Activated CD4-positive, alpha-beta T cell treated with anti-CD3 and anti-CD28 coated beads for 24 hours (primary cell): ENCODE measurements around the gene PPP1CC.

Experiments used
- DNase-seq, 2 donors: peaks; one replicate each; pipeline ENCODE4 v3.0.0-alpha.2; 2020; ENCODE audit warnings: low read depth in 2 of 2

PPP1CC gene

DNA sequence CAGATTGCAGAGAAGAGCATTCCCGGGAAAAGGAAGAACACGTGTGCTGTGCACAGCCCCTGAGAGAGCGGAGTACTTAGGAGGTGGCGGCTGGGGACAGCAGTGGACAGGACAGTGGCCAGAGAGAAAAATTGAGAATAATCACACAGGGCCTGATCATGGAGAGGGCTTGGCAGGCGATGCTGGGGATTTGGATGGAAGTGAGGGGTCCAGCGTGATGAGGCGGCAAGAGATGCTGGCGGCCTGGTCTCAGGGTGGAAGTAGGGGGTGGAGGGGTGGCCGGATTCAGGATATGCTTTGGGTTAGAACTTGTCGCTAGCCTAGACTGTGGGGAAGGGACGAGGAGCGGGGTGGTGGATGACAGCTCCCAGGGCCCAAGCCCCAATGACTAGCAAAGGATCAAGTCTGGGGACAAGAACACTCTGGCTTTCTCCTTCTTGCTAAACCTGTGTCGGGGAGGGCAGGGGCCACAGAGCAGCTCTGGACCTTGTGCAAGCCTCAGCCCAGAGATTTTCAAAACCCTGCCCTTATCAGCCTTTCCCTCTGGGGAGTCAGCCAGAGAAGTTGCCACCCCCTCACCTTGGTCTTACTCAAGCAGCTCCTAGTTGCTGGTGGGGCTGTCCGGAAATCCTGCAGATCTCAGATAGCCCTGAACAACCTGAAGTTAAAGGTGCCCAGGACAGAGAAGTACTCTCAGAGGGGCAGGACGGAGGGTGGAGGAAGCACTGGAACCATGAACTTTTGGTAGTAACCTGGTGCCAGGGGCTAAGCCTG is 55.1 kb downstream of the PPP1CC start:
- DNase-seq = no peak

DNA sequence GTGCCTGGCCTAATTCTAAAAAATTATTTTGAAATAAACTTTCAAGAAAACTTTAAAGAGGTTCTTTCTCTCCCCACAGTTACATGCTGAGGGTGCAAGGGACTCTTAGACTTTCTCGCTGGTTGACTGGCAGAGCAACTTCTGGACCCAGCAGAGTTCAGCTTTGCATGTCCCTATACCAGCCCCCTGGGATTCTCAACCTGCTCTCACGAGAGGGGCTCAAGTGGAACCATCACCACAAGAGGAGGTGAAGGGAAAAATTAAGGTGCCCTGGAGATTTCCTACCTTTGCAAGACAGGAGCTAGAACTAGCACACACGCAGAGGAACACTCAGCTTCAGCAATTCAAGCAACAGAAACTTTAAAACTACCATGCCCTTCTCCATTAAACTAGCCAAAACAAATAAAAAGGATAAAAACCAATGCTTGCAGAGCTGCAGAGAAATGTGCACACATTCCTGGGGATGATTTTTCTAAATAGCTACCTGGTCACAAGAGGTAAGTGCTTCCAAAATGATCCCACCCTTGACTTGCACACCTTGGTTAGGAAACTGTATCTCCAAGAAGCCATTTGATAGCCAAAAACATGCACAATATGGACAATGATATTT is 56.3 kb downstream of the PPP1CC start:
- DNase-seq = no peak

DNA sequence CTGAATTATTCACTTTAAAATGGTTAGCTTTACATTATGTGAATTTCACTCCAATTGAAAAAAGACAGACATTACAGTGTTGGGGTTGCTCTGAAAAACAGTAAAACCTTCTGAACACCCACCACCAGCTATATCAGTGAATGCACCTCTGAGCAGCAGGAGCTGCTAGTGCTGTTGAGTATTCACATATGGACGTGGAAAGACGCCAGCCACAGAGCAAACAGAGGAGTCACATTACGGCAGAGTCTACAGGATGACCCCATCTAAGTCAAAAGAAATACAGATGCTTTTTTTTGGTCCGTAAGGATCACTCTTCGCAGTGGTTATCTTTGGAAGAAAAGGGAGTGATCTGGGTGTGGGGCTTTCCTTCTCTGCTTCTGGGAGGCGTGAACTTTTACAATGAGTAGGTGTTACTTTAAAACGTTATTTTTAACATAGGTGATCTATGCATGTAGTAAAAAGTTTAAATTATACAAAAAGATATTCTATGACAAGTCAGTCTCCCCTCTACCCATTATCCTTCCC is 58.3 kb downstream of the PPP1CC start:
- DNase-seq = no peak

DNA sequence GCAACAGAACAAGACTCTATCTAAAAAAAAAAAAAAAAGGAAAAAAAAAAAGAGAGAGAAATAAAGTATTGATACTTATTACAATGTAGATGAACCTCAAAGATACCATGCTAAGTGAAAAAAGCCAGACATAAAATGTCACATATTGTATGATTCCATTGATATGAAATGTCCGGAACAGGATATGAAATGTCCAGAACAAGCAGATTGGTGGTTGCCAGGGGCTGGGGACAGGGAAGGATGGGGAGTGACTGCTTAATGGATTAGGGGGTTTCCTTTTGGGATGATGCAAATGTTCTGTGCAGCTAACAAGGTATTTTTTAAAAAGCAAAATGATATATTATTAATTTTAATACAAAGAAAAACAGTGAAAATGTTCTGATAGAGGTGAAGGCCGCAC is 58.8 kb downstream of the PPP1CC start:
- no peak for DNase-seq

DNA sequence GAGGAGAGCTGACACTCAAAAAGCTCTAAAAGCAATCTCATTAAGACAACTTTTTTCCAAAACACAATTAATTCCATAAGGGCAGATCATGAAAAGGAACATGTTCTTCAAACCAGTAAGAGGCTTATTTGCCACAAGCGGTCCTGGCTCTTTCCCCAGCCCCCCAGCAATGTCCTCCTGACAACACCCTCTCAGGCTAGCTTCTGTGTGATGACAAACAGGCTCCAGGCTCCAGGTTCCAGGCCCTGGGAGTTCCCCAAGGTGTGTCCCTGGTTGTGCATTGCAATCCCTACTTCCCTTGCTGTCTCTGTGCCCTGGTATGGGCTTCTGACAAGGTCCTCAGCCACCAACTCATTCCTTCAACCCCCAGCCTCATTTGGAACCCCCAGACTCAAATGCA is 62.7 kb downstream of the PPP1CC start:
- DNase-seq = no peak

DNA sequence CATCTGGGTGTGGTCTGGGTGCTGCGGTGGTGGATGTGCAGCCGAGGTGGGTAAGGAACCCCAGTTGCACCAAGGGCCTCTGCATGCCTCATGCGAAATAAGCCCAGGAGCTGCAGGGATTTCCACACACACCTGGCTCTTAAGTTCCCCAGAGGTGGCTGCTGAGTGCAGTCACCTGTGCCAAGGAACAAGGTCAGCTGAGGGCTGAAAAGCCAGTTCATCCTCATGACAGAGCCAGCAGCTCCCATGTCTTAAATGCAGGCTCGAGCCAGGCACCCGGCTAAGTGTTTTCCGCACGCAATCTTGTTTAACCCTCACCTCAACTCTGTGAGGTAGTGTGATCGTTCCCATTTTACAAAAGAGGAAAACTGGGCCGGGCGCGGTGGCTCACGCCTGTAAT is 63.5 kb downstream of the PPP1CC start:
- no peak for DNase-seq

DNA sequence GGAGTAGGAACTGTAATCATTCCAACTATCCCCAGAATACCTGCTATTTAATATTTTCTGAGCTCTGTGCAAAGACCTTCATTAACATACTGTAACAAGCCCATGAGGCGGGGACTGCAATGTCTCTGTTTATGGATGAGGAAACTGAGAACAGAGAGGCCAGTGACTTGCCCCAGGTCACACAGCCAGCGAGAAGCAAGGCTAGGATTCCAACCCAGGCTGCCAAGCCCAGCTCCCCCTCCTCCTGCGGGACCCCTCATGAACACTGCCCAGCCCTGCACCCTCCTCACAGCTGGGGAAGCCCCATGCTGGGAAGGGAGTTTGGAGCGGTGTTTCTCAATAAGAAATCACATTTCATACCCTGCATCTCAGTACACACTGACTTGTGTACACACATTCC is 64.7 kb downstream of the PPP1CC start:
- DNase-seq = no peak

DNA sequence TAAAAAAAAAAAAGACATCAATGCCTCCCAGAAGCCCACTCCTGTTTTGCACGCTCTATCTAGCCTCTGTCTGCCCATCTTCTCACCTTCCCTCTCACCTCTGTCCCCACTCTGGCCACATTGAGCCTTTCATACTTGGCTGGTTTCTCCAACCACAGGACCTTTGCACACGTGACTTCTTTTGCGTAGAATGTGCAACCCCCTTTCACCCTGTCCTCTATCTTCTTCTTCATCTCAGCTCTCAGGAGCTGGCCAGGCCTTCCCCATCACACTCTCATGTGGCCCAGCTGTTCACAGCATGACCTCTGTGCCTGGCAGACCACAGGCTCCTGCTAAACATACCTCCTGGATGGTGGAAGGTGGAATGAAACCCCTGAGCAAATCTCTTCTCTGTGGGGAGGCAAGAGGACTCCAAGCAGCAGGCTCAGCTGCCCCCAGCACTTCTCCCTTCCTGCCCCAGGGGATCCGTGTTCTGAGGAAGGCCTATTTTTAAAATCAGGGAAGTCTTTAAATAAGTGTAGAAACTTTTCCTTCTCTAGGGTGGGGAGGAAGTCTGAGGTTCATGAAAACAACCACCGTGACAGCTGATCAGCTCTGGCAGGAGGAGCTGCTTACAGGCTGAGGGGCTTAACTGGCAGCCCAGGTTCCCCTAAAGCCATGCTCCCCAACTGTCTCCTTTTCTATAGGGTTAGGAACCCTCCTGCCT is 65.3 kb downstream of the PPP1CC start:
- DNase-seq = no peak

DNA sequence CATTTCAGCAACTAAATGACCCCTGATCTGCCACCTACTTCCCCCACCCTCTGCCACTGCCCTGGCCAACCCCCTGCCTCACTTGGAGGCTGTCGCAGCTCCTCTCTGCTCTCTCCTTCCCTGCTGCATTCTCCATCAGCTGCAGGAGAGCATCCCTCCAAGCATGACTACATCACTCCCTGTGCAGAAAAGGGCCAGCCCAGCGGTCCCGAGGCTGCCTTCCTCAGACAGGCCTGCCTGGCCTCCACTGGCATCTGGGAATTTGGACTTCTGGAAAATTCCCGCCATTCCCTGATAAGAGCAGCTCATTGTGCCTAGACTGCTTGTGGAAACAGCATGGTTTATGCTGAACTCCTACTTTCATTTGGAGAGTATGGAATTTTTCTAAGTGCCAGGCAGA is 66.5 kb downstream of the PPP1CC start:
- DNase-seq = no peak

DNA sequence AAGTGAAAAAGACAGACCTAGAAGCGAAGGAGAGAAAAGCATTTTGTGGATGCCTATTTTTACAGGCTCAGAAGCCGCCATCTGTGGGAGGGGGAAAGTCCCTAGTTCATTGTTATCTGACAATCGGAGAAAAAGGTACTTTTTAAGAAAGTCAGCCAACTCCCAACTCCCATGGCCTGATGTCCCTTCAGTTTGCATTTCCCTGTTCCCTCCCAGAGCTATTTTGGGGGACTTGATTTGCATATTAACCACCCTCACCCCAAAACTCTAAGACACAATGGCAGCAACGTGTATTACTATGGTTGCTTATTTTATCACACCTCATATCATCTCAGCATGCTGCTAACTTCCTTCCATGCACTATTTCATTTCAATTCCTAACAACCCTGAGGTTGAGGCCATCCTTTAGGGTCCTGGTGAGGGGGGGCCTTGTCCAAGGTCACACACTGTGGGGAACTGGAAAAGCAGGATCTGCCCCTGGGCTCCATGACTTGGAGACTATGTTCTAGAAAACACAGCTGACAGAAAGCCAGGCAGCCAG is 72.5 kb downstream of the PPP1CC start:
- peak in 1 of 2 donors; percentile 15 for DNase-seq
